COLO829 (cell line): ENCODE measurements around the gene EDC4.
A peak's percentile ranks its signal among the peaks of the same experiment; 100 is the strongest.
"Not testable (repeated sequence)": the region's sequence is repeated elsewhere in the genome, so short reads cannot be mapped to it uniquely, and the experiment has no call there.

Experiments
- DNase-seq: peaks from one replicate; pipeline ENCODE4 v3.0.0; 2012; ENCODE audit warnings: low spot score

Gene EDC4

DNA sequence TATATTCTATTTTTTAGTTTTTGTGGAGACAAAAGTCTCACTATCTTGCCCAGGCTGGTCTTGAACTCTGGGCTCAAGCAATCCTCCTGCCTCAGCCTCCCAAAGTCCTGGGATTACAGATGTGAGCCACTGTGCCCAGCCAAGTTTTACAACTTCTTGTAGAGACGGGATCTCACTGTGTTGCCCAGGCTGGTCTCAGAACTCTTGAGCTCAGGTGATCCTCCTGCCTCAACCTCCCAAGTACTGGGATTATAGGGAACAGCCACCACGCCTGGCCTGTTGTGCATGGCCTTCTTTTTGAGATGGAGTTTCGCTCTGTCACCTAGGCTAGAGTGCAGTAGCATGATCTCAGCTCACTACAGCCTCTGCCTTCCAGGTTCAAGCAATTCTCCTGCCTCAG, 19.2 kb upstream of the EDC4 start:
- no peak for DNase-seq

- no peak for DNase-seq
Observed at GRCh38 chr16:67855789-67856188, 17.1 kb upstream of the EDC4 start.

DNA sequence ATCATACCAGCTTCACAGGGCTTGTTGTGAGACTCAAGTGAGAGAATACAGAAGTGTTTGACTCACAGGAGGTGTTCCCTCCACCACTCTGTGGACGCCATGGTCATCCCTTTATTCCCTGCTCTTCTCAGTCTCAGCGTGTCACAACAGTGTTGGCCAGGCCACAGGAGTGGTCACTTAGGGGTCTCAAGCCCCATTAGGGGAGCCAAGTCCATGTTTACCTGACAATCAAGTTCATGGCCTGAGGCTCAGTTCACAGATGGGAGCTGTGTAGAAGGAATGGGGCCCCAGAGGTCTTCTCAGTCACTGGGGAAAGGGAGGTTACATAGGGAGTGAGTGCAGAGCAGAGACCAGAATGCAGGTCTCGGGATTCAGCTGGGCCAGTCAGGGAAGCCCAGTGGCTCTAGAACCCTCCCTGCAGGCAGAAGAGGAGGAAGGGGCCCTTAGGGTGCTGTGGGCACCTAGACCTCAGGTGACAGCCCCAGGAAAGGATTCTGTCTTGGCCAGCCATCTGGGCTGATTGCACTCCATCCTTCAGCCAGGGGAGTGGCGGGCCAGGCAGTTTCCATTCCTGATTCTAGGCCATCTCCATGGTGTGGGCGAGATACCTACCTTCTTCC, 15.8 kb upstream of the EDC4 start:
- DNase-seq: no peak

DNA sequence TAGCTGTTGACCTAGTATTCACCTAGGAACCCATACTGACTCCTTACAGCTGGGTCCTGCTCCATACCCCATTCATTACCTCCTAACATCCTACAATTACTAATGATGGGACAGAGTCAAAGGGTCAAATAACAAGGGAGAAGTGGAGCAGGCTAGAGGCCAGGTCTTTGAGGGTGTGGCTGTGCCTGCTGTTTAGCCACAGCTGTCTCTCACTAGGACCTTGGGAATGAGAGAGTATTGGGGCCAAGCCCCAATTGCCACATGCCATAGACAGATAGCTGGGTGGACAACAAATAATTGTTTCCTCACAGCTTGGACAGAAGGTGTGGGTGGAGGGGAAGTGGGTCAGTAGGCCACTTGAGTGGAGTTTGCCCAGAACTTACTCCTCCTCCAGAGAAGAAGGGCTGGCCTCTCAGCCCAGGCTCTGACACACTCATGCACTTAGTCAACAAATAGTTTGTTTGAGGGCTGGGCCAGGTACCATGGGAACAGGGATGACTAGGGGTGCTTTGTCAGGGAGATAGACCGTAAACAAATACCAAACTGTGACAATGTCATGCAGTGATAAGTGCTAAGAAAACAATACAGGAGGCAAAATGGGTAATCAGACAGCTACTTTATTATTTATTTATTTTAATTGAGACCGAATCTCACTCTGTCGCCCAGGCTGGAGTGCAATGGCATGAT, 15.2 kb upstream of the EDC4 start:
- DNase-seq: peak; percentile 74

DNA sequence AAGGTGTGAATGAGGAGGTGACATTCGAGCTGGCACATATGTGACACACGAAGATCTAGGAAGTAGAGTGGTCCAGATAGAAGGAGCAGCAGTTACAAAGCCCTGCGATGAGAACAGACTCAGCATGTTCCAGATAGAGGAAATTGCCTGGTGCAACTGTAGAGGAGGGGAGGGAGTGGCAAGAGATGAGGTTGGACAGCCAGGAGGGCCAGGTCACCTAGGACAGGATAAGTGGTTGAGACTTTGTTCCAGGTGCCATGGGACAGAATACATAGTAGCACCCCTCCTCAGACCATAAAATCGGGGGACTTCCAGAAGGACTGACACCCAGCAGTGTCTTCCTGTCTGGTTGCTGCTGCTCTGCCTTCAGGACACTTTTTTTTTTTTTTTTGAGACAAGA, 14.4 kb upstream of the EDC4 start:
- no peak for DNase-seq

- DNase-seq: peak; percentile 55
Observed at GRCh38 chr16:67860589-67861398, 12.1 kb upstream of the EDC4 start.

- no peak for DNase-seq
Observed at GRCh38 chr16:67861877-67862276, 11.0 kb upstream of the EDC4 start.

GRCh38 chr16:67862623-67863583, 9.9 kb upstream of the EDC4 start:
- DNase-seq: no peak

- not testable (repeated sequence) for DNase-seq
Observed at GRCh38 chr16:67864044-67864443, 8.8 kb upstream of the EDC4 start.

- DNase-seq: no peak
Observed at GRCh38 chr16:67864594-67864993, 8.3 kb upstream of the EDC4 start.

DNA sequence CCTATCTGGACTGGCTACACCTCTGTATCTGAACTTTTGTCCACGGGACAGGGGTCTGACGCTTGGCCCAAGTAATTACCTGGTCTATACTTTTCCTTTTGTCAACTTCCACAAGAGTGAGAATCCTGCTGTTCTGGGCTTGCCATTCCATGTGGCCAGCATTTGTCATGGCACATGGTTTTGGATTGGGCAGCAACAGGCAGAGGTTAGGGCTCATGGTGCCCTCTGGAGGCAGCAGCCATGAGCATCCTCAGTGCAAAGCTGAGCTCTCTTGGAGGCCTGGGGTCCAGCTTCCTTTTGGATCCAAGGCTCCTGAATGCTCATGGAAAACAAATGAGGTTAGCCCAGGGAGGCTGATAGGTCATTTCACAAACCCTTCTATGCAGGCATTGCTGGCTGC, 7.5 kb upstream of the EDC4 start:
- no peak for DNase-seq

DNA sequence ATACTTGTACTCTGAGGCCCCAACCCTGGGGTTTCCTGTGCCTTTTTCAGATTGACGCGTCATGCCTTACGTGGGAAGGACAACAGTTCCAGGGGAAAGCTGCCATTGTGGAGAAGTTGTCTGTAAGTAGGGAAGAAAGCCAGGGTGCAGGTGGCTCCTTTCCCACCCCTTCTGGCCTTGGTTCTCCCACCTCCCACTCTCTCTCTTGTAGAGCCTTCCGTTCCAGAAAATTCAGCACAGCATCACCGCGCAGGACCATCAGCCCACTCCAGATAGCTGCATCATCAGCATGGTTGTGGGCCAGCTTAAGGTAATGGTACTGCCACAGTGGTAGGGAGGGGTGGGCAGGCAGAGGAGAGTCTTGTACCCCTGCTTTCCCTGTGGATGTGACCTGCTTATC, 4.6 kb upstream of the EDC4 start:
- DNase-seq: no peak

DNA sequence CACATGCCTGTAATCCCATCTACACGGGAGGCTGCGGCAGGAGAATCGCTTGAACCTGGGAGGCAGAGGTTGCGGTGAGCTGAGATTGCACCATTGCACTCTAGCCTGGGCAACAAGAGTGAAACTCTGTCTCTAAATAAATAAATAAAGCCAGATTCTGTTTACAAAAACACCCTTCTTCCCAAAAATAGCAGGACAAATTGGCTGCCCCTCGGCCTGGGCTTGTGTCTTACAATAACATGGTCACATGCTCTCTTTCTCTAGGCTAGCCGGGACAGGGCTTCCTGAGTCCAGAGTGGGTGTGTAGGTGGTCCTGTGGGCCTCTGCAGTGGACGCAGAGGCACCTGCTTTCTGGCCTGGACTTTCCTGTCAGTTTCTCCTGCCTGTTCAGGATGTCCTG, 3.2 kb upstream of the EDC4 start:
- DNase-seq: no peak

DNA sequence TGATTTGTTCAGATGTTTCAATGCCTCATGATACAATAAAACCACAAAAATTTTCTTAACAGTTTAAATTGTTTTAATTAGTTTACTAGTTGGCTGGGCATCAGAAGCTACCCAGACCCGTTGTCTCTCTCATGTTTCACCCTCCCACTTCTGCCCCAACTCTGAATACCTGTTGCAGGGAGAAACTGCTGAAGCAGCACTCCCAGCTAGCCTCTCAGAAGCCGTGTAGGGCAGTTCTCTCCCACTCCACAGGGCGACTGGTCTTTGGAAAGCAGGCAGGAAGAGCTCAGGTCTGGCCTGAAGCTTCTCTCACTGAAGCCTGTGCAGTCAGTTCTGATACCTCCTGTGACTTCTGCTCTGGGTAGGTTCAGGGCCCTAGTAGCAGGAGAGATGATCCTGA, 1.6 kb upstream of the EDC4 start:
- no peak for DNase-seq

DNA sequence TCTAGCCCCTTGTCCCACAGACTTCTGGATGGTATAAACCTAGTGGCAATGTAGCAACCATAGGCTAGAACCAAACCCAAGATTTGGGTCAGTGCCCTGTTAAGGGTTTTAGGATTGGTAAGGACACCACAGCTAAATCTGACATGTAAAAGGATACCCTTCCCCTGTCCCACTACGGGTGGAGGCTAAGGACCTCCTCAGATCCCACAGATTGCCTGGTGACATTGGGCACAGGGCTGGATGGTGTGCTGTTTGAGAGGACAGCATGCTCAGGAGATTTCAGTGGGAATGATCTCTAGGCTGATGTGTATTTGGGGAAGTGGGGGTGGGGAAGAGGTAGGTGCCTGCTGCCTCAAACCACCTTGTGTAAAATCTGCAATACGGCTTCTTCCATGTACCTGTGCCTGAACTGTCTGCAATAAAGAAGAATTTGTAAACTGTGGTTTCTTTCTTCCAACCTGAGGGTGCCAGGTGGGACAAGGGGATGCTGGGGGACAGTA, 671 bp upstream of the EDC4 start:
- DNase-seq: no peak

DNA sequence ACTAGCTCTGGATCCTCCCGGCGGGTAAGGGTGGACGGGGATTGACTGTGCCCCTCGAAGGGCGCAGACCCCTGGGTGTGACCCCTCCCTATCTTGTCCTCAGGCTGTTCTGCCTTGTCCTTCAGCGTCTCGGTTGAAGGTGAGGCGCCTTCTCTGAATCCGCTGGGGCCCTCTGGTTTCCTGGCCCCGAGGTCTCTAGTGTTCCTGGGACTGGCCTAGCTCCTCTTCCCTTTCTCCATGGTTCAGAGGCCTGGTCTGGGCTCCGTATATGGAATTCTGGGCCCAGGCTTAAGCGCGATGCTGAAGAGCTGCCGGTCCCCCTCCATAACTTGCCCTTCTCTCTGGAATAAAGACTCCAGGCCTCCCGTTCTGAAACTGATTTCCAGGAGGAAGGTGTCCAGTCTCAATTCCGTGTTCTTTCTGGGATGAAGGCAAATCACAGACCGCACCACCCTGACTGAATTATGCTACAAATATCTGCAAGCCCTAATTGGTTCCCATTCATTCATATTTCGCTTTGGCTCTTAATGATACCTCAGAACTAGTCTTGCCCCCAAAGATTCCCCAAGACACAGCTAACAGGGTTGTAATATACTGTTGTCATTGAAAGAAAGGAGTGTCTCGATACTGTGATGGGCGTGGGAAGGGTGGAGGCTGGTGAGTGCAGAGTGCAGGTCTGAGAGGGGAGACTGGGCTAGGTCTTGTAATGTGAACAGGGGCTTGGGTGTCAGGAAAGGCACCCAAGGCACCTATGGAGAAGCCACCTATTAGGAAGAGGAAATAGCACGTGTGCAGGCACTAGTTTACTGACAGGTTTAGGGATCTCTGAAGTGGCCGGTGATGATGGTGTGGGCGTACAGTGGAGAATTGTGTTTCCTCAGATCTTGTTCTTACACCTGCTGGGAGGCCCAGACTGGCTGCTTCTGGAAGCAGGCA, 851 bp downstream of the EDC4 start:
- DNase-seq: no peak

- DNase-seq: no peak
Observed at GRCh38 chr16:67874372-67874771, 1.5 kb downstream of the EDC4 start.

- no peak for DNase-seq
Observed at GRCh38 chr16:67877064-67877463, 4.2 kb downstream of the EDC4 start.

DNA sequence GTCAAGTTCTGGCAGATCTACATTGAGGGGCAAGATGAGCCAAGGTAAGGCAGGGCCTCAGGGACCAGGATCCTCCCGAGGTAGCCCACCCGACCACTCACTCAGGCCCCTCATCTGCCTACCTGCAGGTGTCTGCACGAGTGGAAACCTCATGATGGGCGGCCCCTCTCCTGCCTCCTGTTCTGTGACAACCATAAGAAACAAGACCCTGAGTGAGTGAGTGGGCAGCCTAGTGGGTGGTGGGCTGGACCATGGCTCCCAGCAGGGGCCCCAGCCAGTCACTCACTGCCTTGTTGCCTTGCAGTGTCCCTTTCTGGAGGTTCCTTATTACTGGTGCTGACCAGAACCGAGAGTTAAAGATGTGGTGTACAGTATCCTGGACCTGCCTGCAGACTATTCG, 5.4 kb downstream of the EDC4 start:
- no peak for DNase-seq

- no peak for DNase-seq
Observed at GRCh38 chr16:67878846-67879245, 6.0 kb downstream of the EDC4 start.

DNA sequence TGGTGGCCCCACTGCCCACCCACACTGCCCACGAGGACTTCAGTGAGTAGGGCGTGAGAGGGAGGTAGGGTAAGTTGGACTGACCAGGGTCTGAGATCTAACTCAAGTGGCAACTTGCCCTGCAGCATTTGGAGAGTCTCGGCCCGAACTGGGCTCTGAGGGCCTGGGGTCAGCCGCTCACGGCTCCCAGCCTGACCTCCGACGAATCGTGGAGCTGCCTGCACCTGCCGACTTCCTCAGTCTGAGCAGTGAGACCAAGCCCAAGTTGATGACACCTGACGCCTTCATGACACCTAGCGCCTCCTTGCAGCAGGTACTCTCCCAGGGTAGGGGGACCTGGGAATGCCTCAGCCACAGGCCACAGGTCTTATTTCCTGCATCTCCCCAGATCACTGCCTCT, 6.6 kb downstream of the EDC4 start:
- DNase-seq: no peak
